ENCODE results near the gene ETV3.

ETV3 gene

GRCh38 chr1:157115429-157115838 lies 22.8 kb downstream of the ETV3 start:
- in situ Hi-C loops (cut with MboI; ENCODE audit: low sequenced_read_pairs): no loop called here

DNA sequence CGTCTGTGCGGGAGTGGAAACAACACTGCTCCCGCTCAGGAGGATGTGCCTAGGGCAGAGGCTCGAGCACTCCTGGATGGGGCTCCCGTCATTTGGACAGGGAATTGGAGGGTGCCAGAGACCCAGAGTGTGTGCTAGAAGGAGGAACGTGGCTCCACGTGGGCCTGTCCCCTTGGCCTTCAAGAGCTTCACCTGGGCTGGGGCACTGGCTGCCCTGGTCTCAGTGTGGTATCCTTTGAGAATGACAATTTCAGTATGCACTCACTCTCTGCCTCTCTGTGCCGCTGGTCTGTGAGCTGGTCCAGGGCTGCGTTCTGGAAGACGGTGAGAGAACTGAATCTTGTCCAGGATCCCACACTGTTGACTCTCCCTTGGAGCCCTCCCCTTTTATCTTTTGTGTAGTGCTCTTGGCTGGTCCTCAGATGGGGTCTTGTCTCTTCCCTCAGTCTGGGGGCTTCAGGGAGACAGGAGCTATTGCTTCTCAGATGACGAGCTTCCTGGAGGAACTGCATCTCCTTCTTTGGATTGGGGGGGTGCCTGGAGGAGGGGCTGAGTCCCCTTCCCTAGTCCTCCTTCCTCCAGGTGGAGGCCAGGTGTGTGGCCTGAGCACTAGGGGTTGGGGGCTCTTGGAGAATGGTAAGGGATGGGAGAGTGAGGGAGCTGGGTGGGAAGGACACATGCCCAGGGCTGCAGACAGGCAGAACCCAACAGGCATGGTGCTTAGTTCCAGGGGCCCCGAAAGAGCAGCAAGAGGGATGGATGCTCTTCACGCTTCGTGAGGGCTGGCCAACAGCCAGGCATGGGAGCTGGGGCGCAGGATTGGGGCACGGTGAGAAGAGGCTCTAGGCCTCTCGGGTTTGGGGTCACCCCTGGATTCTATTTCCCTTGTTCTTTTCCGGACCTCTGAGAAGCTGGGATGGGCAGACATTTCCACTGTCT lies 23.7 kb downstream of the ETV3 start:
- in situ Hi-C loops (cut with MboI; ENCODE audit: low sequenced_read_pairs): no loop called here

GRCh38 chr1:157113631-157114030 lies 24.6 kb downstream of the ETV3 start:
- in situ Hi-C loops (cut with MboI; ENCODE audit: low sequenced_read_pairs): no loop called here

- in situ Hi-C loops (cut with MboI; ENCODE audit: low sequenced_read_pairs): no loop called here
These were observed 25.1 kb downstream of the ETV3 start for GRCh38 chr1:157113106-157113505.

- in situ Hi-C loops (cut with MboI; ENCODE audit: low sequenced_read_pairs): no loop called here
These were observed 25.9 kb downstream of the ETV3 start for GRCh38 chr1:157112186-157112867.

GRCh38 chr1:157111396-157112165 lies 26.6 kb downstream of the ETV3 start:
- in situ Hi-C loops (cut with MboI; ENCODE audit: low sequenced_read_pairs): no loop called here

DNA sequence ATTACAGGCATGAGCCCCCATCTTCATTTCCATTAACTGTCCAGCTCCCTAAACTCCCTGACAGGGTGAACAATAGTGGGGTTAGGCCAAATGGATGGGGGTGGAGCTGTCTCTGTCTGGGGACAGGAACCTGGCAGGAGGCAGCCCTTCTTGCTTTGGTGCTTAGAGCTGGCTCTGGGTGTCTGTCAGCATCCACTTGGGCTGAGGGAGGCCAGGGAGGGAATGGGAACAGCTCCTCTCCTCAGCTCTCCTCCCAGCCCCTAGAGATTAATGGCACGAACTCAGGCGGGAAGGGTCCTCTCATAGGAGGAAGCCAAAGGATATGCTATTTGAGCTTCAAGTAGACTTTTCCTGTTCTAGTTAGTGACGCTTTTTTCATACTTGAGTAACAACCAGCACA lies 27.5 kb downstream of the ETV3 start:
- in situ Hi-C loops (cut with MboI; ENCODE audit: low sequenced_read_pairs): no loop called here

GRCh38 chr1:157110003-157110402 lies 28.2 kb downstream of the ETV3 start:
- in situ Hi-C loops (cut with MboI; ENCODE audit: low sequenced_read_pairs): no loop called here

DNA sequence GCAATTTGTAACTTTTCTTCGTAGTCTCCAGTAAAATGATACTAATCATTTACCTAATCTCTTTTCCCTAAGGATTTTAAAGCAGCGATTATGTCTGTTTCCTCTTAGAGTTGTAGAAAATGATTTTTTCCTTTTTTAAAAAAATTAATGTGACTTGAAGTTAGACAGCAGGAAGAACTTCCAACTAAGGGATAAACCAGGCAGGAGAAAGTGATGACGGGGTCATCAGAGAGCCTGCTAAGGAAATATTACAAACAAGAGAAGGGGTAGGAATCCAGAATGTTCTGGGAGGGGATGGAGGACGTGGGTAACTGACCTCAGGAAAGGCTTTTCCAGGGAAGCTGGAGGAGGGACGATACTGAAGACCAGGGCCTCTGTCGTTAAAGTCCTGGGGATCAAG lies 29.7 kb downstream of the ETV3 start:
- in situ Hi-C loops (cut with MboI; ENCODE audit: low sequenced_read_pairs): no loop called here

DNA sequence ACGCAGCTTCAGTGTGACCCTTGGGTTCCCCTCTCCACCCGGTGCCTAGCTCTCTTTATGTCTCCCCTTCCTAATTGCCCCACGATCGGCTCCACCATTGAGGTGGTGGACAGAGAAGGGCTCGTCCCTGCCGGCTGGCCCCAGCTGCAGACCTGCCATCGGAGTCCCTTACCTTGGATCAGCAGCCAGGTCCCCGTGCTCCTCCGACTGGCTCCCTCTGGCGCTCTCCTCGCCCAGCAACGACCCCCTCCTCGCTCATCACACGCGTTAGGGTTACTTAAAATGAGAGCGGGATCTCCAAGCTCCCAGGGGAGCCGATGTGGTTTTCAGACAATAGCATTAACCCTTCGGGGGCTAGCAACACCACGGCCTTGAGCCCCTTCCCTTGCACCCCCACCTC lies 30.5 kb downstream of the ETV3 start:
- in situ Hi-C loops (cut with MboI; ENCODE audit: low sequenced_read_pairs): no loop called here

DNA sequence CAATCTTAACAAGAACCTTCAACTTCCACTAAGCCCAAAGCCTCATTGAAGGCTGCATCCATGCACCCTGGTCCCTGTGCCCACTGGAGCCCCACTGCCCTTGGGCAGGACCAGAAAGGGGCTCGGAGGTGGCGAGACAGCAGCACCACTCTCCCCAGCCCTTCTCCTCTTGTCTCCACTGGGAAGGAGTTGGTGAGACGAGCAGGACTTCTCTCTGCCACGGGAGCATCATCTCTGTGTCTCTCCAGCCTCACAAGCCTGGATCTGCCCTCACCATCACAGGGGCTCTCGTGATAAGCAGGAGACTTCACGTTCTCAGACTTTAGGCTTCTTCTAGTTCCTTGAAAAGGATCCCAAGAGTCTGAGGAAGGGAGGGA lies 31.4 kb downstream of the ETV3 start:
- in situ Hi-C loops (cut with MboI; ENCODE audit: low sequenced_read_pairs): no loop called here

DNA sequence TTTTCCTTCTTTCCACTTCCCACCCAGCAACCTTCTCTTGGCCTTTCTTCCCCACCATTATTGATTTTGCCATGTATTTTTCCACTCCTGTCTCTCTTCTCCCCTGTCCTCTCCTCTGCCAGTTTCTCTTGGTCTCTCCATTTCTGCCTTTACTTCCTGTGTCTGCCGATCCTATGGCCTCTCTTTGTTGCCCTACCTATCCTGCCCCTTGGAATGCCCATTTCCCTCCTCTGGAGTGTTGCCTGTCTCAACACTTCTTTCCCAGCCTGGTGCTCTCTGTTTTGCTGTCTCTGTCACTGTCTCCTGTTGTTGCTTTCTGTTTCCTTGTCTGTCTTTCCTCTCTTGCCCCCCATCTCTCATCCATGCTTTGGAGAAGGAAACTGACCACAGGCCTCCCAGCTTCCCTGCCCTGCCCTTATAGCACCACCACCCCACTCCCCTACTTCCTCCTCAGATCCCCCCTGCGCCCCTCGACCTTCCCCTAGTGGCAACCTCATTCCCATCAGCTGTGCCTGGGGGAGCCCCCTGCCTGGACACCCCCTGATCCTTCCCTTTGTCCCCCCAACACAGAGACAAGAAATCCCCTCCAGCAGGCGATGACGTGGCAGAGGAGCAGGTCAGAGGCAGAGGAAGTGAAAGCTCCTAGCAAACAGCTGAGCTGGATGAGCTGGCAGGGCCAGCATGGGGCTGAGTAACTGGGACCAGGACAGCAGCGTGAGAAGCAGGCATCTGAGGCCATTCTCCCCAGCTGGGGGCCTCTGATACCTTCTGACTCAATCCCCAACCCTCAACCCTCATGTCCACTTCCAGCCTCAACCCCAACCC lies 32.0 kb downstream of the ETV3 start:
- in situ Hi-C loops (cut with MboI; ENCODE audit: low sequenced_read_pairs): no loop called here

GRCh38 chr1:157105298-157105987 lies 32.8 kb downstream of the ETV3 start:
- in situ Hi-C loops (cut with MboI; ENCODE audit: low sequenced_read_pairs): no loop called here

GRCh38 chr1:157104598-157105293 lies 33.4 kb downstream of the ETV3 start:
- in situ Hi-C loops (cut with MboI; ENCODE audit: low sequenced_read_pairs): no loop called here

DNA sequence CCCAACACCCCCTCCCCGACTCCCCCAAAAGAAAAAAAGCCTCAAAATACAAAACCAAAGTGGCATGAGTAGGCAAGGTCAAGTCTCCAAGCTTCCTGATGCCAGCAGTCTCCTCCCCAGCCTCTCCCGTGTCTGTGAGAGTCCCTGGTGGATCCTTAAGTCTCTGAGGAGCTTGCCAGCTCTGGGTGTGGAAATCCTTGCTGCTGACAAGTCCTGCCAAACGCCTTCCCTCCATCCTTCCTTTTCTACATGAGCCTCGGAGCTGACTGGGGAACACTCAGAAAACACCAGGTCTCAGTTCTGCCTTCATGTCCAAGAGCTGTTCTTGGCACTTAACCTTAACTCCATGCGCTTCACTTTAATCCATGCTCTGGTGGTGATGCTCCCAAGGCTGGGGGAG lies 34.9 kb downstream of the ETV3 start:
- in situ Hi-C loops (cut with MboI; ENCODE audit: low sequenced_read_pairs): no loop called here

DNA sequence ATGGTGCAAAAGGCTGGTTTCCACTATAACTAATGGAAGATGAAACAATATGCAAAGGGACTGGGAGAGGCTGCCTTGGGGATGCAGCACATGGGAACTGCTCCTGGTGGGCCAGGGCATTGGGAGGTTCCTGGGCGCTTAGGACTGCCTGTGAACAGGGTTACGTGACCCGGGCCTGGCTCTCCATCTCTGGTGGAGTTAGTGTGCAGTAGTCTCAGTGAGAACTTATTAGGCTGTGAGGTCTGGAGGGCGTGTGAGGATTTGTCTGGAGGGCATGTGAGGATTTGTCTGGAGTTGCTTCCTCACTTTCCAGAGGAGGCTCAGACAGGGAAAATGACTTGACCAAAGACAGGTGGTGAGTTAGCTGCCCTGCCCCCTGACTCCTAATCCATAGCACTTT lies 37.0 kb downstream of the ETV3 start:
- in situ Hi-C loops (cut with MboI; ENCODE audit: low sequenced_read_pairs): no loop called here

DNA sequence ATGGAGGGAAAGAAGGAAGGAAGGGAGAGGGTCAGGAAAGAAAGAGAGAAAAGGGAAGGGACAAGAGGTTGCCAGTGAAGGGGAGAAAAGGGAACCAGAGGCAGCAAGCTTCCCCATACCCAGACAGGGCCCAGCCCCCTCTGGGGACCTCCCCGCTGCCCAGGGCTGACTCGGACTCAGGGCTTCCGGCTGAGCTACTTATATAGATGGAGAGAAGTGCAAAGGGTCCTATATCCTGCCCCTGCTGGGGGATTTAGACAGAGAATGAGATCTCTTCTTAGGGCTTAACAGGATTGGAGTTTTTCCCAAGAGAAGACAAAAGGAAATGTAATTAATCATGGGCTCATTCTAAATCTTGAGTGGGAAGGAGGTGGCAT lies 38.6 kb downstream of the ETV3 start, which contains the start of gene ETV3L:
TSS of gene ETV3L (minus strand) at position 176 of the 377 bp plus-strand sequence. CDS start 285 bp downstream, outside the sequence.
- in situ Hi-C loops (cut with MboI; ENCODE audit: low sequenced_read_pairs): loop anchor here (10.0 kb wide), 1 partner anchor 65 kb away; no protein-coding TSS in a partner anchor

GRCh38 chr1:157098987-157099632 lies 39.1 kb downstream of the ETV3 start:
- in situ Hi-C loops (cut with MboI; ENCODE audit: low sequenced_read_pairs): loop anchor here (10.0 kb wide), 1 partner anchor 66 kb away; no protein-coding TSS in a partner anchor

GRCh38 chr1:157098519-157098918 lies 39.7 kb downstream of the ETV3 start:
- in situ Hi-C loops (cut with MboI; ENCODE audit: low sequenced_read_pairs): loop anchor here (10.0 kb wide), 1 partner anchor 66 kb away; no protein-coding TSS in a partner anchor

Measured in HL-60/S4 treated with retinoic acid at 250 ng/mL for 4 days and 3 days (cell line).